NCI-H345 treated with DMSO at 0.1 percent for 48 hours (cell line): Measurements from ENCODE around the gene ADGRL2.

Experiments used
- DNase-seq: peaks from one replicate; lab custom pipeline; 2025; ENCODE audit not compliant: unreplicated experiment; lab: John Stamatoyannopoulos, UW

Gene ADGRL2

GRCh38 chr1:81805537-81806431 lies 5.0 kb downstream of the ADGRL2 start:
- DNase-seq: no peak

GRCh38 chr1:81806432-81806770 lies 5.7 kb downstream of the ADGRL2 start:
- DNase-seq: no peak

- DNase-seq: no peak
These were observed 8.0 kb downstream of the ADGRL2 start for GRCh38 chr1:81808760-81809159.

GRCh38 chr1:81809808-81810207 lies 9.1 kb downstream of the ADGRL2 start:
- no peak for DNase-seq

GRCh38 chr1:81811757-81812371 lies 11.1 kb downstream of the ADGRL2 start:
- DNase-seq: no peak

GRCh38 chr1:81812712-81813111 lies 12.0 kb downstream of the ADGRL2 start:
- no peak for DNase-seq

- DNase-seq: no peak
These were observed 13.0 kb downstream of the ADGRL2 start for GRCh38 chr1:81813691-81814090.

GRCh38 chr1:81819613-81820012 lies 18.9 kb downstream of the ADGRL2 start:
- DNase-seq: no peak

- DNase-seq: no peak
These were observed 20.0 kb downstream of the ADGRL2 start for GRCh38 chr1:81820765-81821164.

- DNase-seq: no peak
These were observed 22.3 kb downstream of the ADGRL2 start for GRCh38 chr1:81823082-81823481.

- DNase-seq: no peak
These were observed 24.0 kb downstream of the ADGRL2 start for GRCh38 chr1:81824759-81825158.

GRCh38 chr1:81827942-81828341 lies 27.2 kb downstream of the ADGRL2 start:
- DNase-seq: peak; percentile 30

- no peak for DNase-seq
These were observed 31.8 kb downstream of the ADGRL2 start for GRCh38 chr1:81832573-81832972.

- no peak for DNase-seq
These were observed 33.0 kb downstream of the ADGRL2 start for GRCh38 chr1:81833722-81834121.

- no peak for DNase-seq
These were observed 33.5 kb downstream of the ADGRL2 start for GRCh38 chr1:81834268-81834667.

GRCh38 chr1:81834921-81835698 lies 34.4 kb downstream of the ADGRL2 start:
- DNase-seq: no peak

GRCh38 chr1:81836007-81836626 lies 35.4 kb downstream of the ADGRL2 start:
- no peak for DNase-seq

GRCh38 chr1:81838600-81839218 lies 38.0 kb downstream of the ADGRL2 start:
- DNase-seq: no peak

GRCh38 chr1:81840805-81841204 lies 40.1 kb downstream of the ADGRL2 start:
- no peak for DNase-seq

- no peak for DNase-seq
These were observed 41.1 kb downstream of the ADGRL2 start for GRCh38 chr1:81841795-81842194.

GRCh38 chr1:81844477-81844876 lies 43.7 kb downstream of the ADGRL2 start:
- no peak for DNase-seq
